ENCODE measurements around the gene TPGS2.
A peak's percentile ranks its signal among the peaks of the same experiment; 100 is the strongest.

Gene TPGS2

GRCh38 chr18:36839835-36840234, 11.0 kb upstream of the TPGS2 start:
- DNase-seq (ENCODE audit: low read depth): no peak
- H3K4me3 ChIP-seq (ENCODE audit: low read length): no peak overlapping the region
- TF ChIP-seq, protein P1, sequence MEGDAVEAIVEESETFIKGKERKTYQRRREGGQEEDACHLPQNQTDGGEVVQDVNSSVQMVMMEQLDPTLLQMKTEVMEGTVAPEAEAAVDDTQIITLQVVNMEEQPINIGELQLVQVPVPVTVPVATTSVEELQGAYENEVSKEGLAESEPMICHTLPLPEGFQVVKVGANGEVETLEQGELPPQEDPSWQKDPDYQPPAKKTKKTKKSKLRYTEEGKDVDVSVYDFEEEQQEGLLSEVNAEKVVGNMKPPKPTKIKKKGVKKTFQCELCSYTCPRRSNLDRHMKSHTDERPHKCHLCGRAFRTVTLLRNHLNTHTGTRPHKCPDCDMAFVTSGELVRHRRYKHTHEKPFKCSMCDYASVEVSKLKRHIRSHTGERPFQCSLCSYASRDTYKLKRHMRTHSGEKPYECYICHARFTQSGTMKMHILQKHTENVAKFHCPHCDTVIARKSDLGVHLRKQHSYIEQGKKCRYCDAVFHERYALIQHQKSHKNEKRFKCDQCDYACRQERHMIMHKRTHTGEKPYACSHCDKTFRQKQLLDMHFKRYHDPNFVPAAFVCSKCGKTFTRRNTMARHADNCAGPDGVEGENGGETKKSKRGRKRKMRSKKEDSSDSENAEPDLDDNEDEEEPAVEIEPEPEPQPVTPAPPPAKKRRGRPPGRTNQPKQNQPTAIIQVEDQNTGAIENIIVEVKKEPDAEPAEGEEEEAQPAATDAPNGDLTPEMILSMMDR (IDR thresholded peaks at IDR 0.05; ENCODE audit: insufficient read depth, low read depth, low read length, missing control alignments): no peak

GRCh38 chr18:36835927-36836326, 7.1 kb upstream of the TPGS2 start:
- DNase-seq (ENCODE audit: low read depth): no peak
- TF ChIP-seq, protein P1 (IDR thresholded peaks at IDR 0.05; ENCODE audit: insufficient read depth, low read depth, low read length, missing control alignments): no peak
- H3K4me3 ChIP-seq (ENCODE audit: low read length): no peak overlapping the region

DNA sequence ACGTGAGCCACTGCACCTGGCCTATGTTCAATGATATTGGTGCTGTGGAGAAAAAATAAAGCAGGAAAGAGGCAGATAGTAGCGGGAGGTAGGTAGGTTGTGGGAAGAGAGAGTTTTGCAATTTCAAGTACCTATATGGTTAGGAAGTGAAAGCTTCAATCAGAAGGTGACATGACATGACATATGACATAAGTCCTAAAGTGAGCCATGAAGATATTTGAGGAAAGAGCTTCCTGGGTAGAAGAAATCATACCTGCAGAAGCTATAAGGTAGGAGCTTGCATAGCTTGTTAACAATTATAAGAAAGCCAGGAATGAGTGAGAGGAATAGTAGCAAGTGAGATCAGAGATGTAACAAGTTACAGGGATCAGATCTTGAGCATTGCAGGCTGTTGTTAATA, 4.3 kb upstream of the TPGS2 start:
- TF ChIP-seq, protein P1 (IDR thresholded peaks at IDR 0.05; ENCODE audit: insufficient read depth, low read depth, low read length, missing control alignments): no peak
- DNase-seq (ENCODE audit: low read depth): no peak
- H3K4me3 ChIP-seq (ENCODE audit: low read length): no peak overlapping the region

DNA sequence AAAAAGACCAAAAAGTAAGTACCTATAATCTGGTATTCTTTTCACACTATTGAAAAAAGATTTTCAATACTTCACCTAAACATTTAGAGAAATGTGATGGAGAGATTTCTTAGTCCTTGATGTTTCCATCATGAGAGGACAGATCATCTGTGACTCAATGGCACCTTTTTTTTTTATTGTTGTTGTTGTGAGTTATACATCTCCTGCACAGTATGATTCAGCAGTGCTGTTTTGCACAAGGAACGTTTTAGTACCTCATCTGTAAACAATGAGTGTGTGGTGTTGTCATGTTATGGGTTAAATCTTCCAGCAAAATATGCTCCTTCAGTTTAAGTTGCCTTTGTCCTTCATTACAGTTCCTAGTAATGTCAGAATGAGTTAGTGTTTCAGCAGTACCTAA, 2.3 kb upstream of the TPGS2 start:
- TF ChIP-seq, protein P1 (IDR thresholded peaks at IDR 0.05; ENCODE audit: insufficient read depth, low read depth, low read length, missing control alignments): no peak
- peak; percentile 83 for DNase-seq (ENCODE audit: low read depth)
- H3K4me3 ChIP-seq (ENCODE audit: low read length): no peak overlapping the region

- TF ChIP-seq, protein P1 (IDR thresholded peaks at IDR 0.05; ENCODE audit: insufficient read depth, low read depth, low read length, missing control alignments): no peak
- no peak for DNase-seq (ENCODE audit: low read depth)
- H3K4me3 ChIP-seq (ENCODE audit: low read length): peak overlapping the region; percentile 91
Measured at GRCh38 chr18:36830158-36830495, 1.3 kb upstream of the TPGS2 start.

DNA sequence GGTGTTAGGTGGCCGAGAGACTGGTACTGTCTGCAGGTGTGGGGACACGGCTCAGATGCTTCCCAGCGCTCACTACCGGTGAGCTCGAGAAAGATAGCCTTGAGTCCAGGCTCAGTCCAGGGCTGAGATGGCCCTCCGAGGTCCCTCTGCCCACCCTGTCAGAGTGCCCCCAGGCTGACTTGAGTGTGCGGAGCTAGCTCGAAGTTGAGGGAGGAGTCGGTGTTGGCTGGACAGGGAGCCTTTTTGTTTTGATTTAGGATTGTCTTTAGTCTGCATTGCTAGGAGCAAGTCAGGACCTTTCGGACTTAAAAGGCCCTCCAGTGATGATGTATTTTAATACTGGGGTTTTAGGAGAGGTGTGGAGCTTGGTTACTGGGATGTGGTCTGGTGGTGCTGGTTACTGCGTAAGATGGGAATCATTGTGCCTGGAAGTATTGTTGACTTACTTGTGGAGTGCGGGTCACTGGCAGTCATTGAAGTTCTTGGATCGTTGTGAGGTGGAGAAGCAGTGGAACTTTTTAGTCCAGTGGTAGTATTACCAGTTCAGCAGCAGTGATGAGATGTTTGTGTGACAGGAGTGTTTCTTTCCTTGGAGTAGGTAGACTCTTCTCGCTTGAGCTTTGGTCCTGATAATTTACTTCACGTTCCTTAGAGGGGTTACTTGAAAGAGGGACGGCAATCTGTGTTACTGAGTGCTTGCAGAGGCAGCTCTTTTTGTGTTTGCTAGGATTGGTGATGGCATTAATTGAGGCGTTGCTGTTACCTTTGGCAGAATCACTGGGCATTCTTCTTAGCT, 758 bp upstream of the TPGS2 start:
- peak; percentile 35 for DNase-seq (ENCODE audit: low read depth)
- TF ChIP-seq, protein P1 (IDR thresholded peaks at IDR 0.05; ENCODE audit: insufficient read depth, low read depth, low read length, missing control alignments): no peak
- H3K4me3 ChIP-seq (ENCODE audit: low read length): peak overlapping the region; percentile 91

DNA sequence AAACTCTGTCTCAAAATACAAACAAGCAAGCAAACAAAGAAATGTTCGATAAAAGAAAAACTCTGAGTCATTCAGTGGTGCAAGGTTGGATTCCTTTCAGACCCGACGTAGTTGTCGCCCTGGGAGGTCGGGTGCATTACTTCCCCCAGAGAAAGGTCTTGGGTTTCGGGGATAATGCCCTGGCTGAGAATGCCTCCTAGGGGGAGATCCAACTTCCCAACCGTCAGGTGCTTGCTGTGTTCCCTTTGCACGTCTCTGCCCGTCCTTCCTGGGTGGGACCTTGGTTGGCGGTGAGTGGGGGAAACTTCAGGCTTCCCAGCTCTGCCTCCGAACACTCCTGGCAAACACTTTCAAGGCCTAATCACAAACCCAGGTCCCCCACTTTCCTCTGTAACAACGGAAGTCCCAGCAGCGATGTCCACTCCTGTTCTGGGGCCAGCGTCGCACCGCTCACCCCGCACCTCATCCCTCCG, 609 bp downstream of the TPGS2 start:
- H3K4me3 ChIP-seq (ENCODE audit: low read length): peak overlapping the region; percentile 91
- TF ChIP-seq, protein P1 (IDR thresholded peaks at IDR 0.05; ENCODE audit: insufficient read depth, low read depth, low read length, missing control alignments): no peak
- peak; percentile 60 for DNase-seq (ENCODE audit: low read depth)

All from epithelial cell of esophagus (primary cell).